CD4-positive, CD25-positive, alpha-beta regulatory T cell (primary cell): ENCODE measurements around the gene ERGIC1. TPM values are rescaled to one million over a fixed set of nuclear protein-coding genes. Genes with fewer than 3 reads are reported as not detected.

ENCODE experiments used
- ATAC-seq, 2 donors: fragments of 150-1000 bp; cut with Tn5 transposase; one replicate each; pipeline ENCODE4 v1.10.0; 2021; ENCODE audit warnings: low read depth in 2 of 2, moderate number of reproducible peaks in 2 of 2, moderate library complexity in 1 of 2
- DNase-seq, 3 donors: peaks; one replicate each; pipeline versions ENCODE4 v3.0.0 to v3.0.0-alpha.2; 2012 to 2022; ENCODE audit warnings: mixed read lengths in 1 of 3
- H3K27ac ChIP-seq: one replicate; pipeline ENCODE4 v1.7.0; 2013; ENCODE audit warnings: mild to moderate bottlenecking, low read length; ENCODE audit not compliant: insufficient read depth, poor library complexity, severe bottlenecking
- H3K27me3 ChIP-seq: one replicate; pipeline ENCODE4 v1.7.0; 2013; ENCODE audit warnings: low read length; ENCODE audit not compliant: control insufficient read depth, insufficient read depth
- H3K36me3 ChIP-seq: one replicate; pipeline ENCODE4 v1.7.0; 2013; ENCODE audit warnings: mild to moderate bottlenecking, low read length, moderate library complexity; ENCODE audit not compliant: control insufficient read depth, insufficient read depth
- H3K4me1 ChIP-seq: 2 replicates; pipeline ENCODE4 v1.7.0; 2013; ENCODE audit warnings: mild to moderate bottlenecking, low read length; ENCODE audit not compliant: insufficient read depth, control insufficient read depth, poor library complexity, severe bottlenecking
- H3K4me3 ChIP-seq: one replicate; pipeline ENCODE4 v1.7.0; 2013; ENCODE audit warnings: low read depth, mild to moderate bottlenecking, low read length, moderate library complexity
- H3K9me3 ChIP-seq, 2 experiments: 1 replicate in 1 of 2; 2 replicates in 1 of 2; pipeline ENCODE4 v1.7.0; 2013; ENCODE audit warnings: low read length in 2 of 2, mild to moderate bottlenecking in 1 of 2, moderate library complexity in 1 of 2; ENCODE audit not compliant: control insufficient read depth in 2 of 2
- H3K27ac Mint-ChIP-seq, 3 donors: one replicate each; pipeline ENCODE4 v1.8.0; 2020 to 2022; ENCODE audit warnings: mild to moderate bottlenecking in 3 of 3, mixed read lengths in 3 of 3, moderate library complexity in 2 of 3
- H3K27me3 Mint-ChIP-seq: one replicate; pipeline ENCODE4 v1.8.0; 2022; ENCODE audit warnings: mild to moderate bottlenecking, mixed read lengths
- H3K36me3 Mint-ChIP-seq: one replicate; pipeline ENCODE4 v1.8.0; 2020; ENCODE audit warnings: mixed read lengths
- H3K4me1 Mint-ChIP-seq, 4 donors: one replicate each; pipeline ENCODE4 v1.8.0; 2020 to 2022; ENCODE audit warnings: mixed read lengths in 4 of 4, mild to moderate bottlenecking in 1 of 4
- H3K4me3 Mint-ChIP-seq, 4 donors: one replicate each; pipeline ENCODE4 v1.8.0; 2020 to 2022; ENCODE audit warnings: mild to moderate bottlenecking in 4 of 4, mixed read lengths in 4 of 4, moderate library complexity in 3 of 4
- H3K9me3 Mint-ChIP-seq, 7 donors: one replicate each; pipeline ENCODE4 v1.8.0; 2020 to 2022; ENCODE audit warnings: mixed read lengths in 7 of 7, mild to moderate bottlenecking in 3 of 7, moderate library complexity in 2 of 7
- polyA plus RNA-seq, 4 donors: library from polyadenylated mRNA; unstranded; fragments of 300-500 nt; fragmentation: Illumina TruSeq; gene quantifications; one replicate each; pipeline ENCODE4 v1.2.3, GENCODE V29; 2021
- total RNA-seq: library from RNA; stranded (reverse); gene quantifications from one replicate; pipeline ENCODE4 v1.2.3, GENCODE V29; 2022

ERGIC1 gene
- total and polyA plus RNA-seq, 5 donors from 2014 or later = 15.7 to 58.4 (median 19.9) TPM

DNA sequence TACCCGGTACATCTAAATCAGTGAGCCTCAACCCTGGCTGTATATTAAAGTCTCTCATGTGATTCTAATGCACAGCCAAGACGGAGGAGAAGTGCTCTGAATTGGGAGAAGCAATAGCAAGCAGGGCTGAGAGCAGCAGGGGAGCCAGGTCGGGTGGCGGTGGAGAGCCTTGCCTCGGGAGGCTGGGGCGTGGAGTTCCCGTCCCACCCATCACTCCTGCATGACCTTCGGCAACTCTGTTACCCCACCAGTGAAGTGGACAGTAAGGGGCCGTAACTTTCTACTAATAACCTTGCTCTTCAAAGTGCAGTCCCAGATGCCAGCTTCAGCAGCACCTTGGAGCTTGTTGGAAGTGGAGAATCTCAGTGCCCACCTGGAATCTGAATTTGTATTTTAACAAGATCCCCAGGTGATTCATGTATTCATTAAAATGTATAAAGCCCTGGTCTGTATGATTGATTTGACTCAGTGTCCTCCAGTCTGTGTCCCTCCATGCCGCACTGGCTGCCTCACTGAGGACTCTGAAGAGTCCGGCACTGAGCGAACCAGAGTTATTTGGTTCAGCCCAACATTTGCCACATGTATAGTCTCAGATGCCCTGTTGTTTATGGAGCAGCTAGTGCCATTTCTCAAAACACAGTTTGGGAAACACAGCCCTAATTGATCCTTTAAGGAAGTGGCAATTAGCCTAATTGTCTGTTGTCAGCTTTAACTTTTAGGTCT, 6.5 kb downstream of the ERGIC1 start:
- H3K4me3 Mint-ChIP-seq = peak overlapping the region in 1 of 4 donors; percentile 15
- ATAC-seq (no peak), DNase-seq (no peak)
- Histone ChIP-seq H3K36me3 (no peaks in the 10 kb centered on the region), H3K4me1 (peaks cover 30% of the 10 kb centered on the region), H3K4me3 (no peak overlapping the region), H3K9me3 (no peaks in the 10 kb centered on the region), H3K27me3 (no peaks in the 10 kb centered on the region), H3K27ac (no peak overlapping the region)
- no peaks in the 10 kb centered on the region for H3K27me3 Mint-ChIP-seq
- H3K4me1 Mint-ChIP-seq = peaks cover 15 to 63% (median 48%) of the 10 kb centered on the region in 4 donors
- H3K9me3 Mint-ChIP-seq = peaks cover 0 to 1% (median 0%) of the 10 kb centered on the region in 7 donors
- peak overlapping the region in 2 of 3 donors; percentile 38 to 62 for H3K27ac Mint-ChIP-seq
- H3K36me3 Mint-ChIP-seq = peaks cover 22% of the 10 kb centered on the region

DNA sequence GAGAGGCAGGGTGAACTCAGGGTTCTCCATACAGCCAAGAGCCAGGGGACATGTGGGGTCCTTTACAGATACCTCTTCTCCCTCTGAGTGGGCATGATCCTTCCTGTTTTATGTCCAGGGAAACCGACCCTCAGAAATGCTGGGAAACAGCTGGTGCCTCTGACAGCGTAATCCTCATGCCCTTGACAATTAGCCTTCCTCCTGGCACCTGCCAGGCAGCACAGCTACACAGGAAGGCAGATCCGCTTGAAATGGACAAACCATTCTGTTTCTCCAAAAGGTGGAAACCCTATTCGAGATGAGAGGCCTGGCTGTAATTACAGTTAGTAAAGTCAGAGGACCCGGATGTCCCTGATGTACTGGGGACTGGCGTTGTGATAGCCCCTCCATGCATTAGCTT, 7.2 kb downstream of the ERGIC1 start:
- DNase-seq (no peak), ATAC-seq (no peak)
- Mint-ChIP-seq H3K9me3 (peaks cover 0 to 1% (median 0%) of the 10 kb centered on the region in 7 donors), H3K27me3 (no peaks in the 10 kb centered on the region), H3K27ac (peak overlapping the region in 2 of 3 donors; percentile 62 to 74), H3K4me1 (peaks cover 15 to 60% (median 44%) of the 10 kb centered on the region in 4 donors), H3K36me3 (peaks cover 23% of the 10 kb centered on the region), H3K4me3 (no peak overlapping the region)
- Histone ChIP-seq H3K27ac (no peak overlapping the region), H3K36me3 (no peaks in the 10 kb centered on the region), H3K27me3 (no peaks in the 10 kb centered on the region), H3K4me1 (peaks cover 23% of the 10 kb centered on the region), H3K4me3 (no peak overlapping the region), H3K9me3 (no peaks in the 10 kb centered on the region)

DNA sequence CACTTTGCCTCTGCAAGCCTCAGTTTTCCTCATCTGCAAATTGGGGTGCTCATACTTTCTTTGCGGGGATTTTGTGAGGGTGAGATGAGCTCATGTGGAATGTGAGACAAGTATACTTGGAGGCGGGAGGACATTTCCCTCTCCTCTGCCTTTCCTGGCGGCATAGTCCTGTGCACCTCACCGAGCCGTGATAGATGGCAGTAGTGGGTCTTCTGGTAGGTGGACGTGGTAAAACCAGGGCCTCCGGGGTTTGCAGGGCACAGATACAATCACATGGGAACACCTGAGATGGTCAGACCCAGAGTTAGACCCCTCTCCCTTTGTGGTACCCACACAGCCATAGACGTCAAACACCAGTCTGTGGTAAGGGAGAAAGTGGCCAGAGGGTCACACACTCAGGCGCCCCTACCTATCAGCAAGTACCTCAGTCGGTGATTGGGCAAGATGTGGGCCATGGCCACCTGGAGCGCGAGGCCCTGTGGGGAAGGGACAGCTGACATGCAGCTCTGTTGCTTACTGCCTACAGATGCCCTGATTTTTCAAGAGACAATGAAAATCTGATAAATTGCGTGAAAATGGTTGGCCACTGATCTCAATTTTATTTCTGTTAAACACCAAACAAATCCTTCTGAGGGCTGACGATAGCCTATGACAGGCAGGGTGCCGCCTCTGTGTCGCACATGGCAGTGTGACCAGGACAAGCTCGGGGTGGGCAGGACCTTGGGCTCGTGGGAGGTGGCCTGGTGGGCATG, 9.9 kb downstream of the ERGIC1 start:
- no peak overlapping the region for H3K27ac ChIP-seq
- H3K9me3 Mint-ChIP-seq = peaks cover 0 to 1% (median 0%) of the 10 kb centered on the region in 7 donors
- no peaks in the 10 kb centered on the region for H3K4me1 ChIP-seq
- no peak overlapping the region for H3K4me3 Mint-ChIP-seq
- DNase-seq = no peak
- no peak for ATAC-seq
- H3K27me3 Mint-ChIP-seq = no peaks in the 10 kb centered on the region
- no peaks in the 10 kb centered on the region for H3K36me3 ChIP-seq
- peak overlapping the region in 1 of 3 donors; percentile 56 for H3K27ac Mint-ChIP-seq
- H3K27me3 ChIP-seq = no peaks in the 10 kb centered on the region
- H3K9me3 ChIP-seq = no peaks in the 10 kb centered on the region
- H3K4me1 Mint-ChIP-seq = peaks cover 6 to 58% (median 47%) of the 10 kb centered on the region in 4 donors
- no peak overlapping the region for H3K4me3 ChIP-seq
- peaks cover 27% of the 10 kb centered on the region for H3K36me3 Mint-ChIP-seq

DNA sequence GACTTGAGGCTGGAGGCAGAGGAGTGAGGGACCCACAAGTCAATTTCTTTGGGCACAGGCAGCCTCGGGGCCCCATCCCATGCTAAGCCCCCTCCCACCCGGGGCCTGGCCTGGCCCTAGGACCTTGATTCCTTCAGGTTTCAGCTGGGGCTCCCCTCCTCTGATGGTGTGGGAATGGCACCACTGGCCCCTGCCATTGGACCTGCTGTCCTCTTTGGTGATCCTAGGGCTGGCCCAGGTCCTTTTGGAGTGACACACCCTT, 10.5 kb downstream of the ERGIC1 start:
- H3K27ac Mint-ChIP-seq = no peak overlapping the region
- H3K36me3 Mint-ChIP-seq = peaks cover 27% of the 10 kb centered on the region
- Histone ChIP-seq H3K9me3 (no peaks in the 10 kb centered on the region), H3K4me3 (no peak overlapping the region), H3K27ac (no peak overlapping the region), H3K4me1 (no peaks in the 10 kb centered on the region), H3K36me3 (no peaks in the 10 kb centered on the region), H3K27me3 (no peaks in the 10 kb centered on the region)
- DNase-seq = no peak
- H3K9me3 Mint-ChIP-seq = peaks cover 0 to 1% (median 0%) of the 10 kb centered on the region in 7 donors
- no peaks in the 10 kb centered on the region for H3K27me3 Mint-ChIP-seq
- peaks cover 6 to 59% (median 46%) of the 10 kb centered on the region in 4 donors for H3K4me1 Mint-ChIP-seq
- no peak for ATAC-seq
- no peak overlapping the region for H3K4me3 Mint-ChIP-seq

DNA sequence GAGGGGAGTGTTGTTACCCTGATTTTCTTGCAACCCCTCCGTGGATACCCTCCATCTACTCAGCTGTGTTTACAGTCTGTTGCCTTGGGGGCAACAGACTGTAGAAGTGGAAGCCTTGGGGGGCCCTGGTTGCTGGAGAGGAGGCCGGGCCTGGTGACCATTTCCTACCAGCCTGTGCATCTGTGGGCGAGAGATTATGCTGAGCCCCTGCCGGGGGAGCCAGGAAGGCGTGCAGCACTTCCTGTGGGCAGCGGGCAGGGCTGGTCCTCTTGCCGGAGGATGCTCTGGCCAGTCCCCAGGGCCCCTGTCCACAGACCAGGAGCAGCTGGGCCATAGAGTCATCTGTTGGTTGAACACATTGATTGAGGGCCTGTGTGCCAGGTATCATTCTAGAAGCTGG, 11.1 kb downstream of the ERGIC1 start:
- DNase-seq (no peak), ATAC-seq (no peak)
- H3K4me1 ChIP-seq = no peaks in the 10 kb centered on the region
- no peak overlapping the region for H3K27ac ChIP-seq
- Mint-ChIP-seq H3K27ac (peak overlapping the region in 1 of 3 donors; percentile 78), H3K27me3 (no peaks in the 10 kb centered on the region), H3K4me1 (peaks cover 6 to 58% (median 45%) of the 10 kb centered on the region in 4 donors), H3K4me3 (no peak overlapping the region), H3K36me3 (peaks cover 31% of the 10 kb centered on the region), H3K9me3 (peaks cover 0 to 1% (median 0%) of the 10 kb centered on the region in 7 donors)
- no peaks in the 10 kb centered on the region for H3K27me3 ChIP-seq
- no peak overlapping the region for H3K4me3 ChIP-seq
- H3K36me3 ChIP-seq = no peaks in the 10 kb centered on the region
- no peaks in the 10 kb centered on the region for H3K9me3 ChIP-seq

DNA sequence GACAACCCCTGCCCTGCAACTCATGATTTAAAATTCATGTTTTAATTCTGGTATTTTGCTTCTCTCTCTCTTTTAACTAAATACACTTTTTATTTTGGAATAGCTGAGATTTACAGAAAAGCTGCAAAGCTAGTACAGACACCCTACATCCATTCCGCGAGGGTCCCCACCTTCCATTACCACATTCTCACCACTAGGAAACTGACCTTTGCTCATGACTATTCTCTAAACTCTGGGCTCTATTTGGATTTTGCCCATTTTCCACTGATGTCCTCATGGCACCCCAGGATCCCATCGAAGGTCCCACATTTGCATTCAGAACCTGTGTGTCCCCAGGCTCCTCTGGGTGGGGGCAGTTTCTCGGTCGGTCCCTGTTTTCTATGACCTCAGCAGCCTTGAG, 11.5 kb downstream of the ERGIC1 start:
- H3K4me1 Mint-ChIP-seq = peaks cover 6 to 57% (median 44%) of the 10 kb centered on the region in 4 donors
- H3K4me1 ChIP-seq = no peaks in the 10 kb centered on the region
- peaks cover 0 to 2% (median 0%) of the 10 kb centered on the region in 7 donors for H3K9me3 Mint-ChIP-seq
- H3K4me3 Mint-ChIP-seq = no peak overlapping the region
- no peak overlapping the region for H3K4me3 ChIP-seq
- no peaks in the 10 kb centered on the region for H3K27me3 ChIP-seq
- no peak overlapping the region for H3K27ac ChIP-seq
- H3K27me3 Mint-ChIP-seq = no peaks in the 10 kb centered on the region
- H3K27ac Mint-ChIP-seq = peak overlapping the region in 1 of 3 donors; percentile 78
- DNase-seq = no peak
- no peaks in the 10 kb centered on the region for H3K9me3 ChIP-seq
- H3K36me3 ChIP-seq = no peaks in the 10 kb centered on the region
- ATAC-seq = no peak
- H3K36me3 Mint-ChIP-seq = peaks cover 31% of the 10 kb centered on the region

DNA sequence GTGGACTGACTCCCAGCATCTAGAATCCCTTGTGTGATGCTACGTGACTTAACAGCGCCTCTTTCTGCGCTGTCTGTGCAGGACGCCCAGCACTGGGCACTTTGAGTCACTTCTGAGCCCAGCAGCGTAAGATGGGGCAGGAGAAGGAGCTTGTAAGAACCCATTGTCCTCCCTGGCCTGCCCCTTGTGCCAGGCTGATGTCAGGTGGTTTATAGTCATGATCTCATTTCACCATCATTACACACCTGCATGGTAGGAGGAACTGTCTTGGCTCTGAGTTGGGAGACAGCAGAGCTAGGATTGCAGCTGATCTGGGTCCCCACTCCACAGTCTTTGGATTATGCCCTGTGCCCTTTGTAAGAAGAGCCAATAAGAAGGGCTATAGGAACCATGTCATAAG, 12.2 kb downstream of the ERGIC1 start:
- Histone ChIP-seq H3K9me3 (no peaks in the 10 kb centered on the region), H3K4me1 (no peaks in the 10 kb centered on the region), H3K36me3 (no peaks in the 10 kb centered on the region), H3K27ac (no peak overlapping the region), H3K4me3 (no peak overlapping the region), H3K27me3 (no peaks in the 10 kb centered on the region)
- peaks cover 0 to 2% (median 0%) of the 10 kb centered on the region in 7 donors for H3K9me3 Mint-ChIP-seq
- no peak for ATAC-seq
- DNase-seq = no peak
- H3K27me3 Mint-ChIP-seq = no peaks in the 10 kb centered on the region
- peaks cover 6 to 51% (median 42%) of the 10 kb centered on the region in 4 donors for H3K4me1 Mint-ChIP-seq
- peak overlapping the region in 2 of 3 donors; percentile 51 to 89 for H3K27ac Mint-ChIP-seq
- no peak overlapping the region for H3K4me3 Mint-ChIP-seq
- peaks cover 27% of the 10 kb centered on the region for H3K36me3 Mint-ChIP-seq
